Activated CD8-positive, alpha-beta memory T cell treated with anti-CD3 and anti-CD28 coated beads for 36 hours (primary cell): Measurements from ENCODE around the gene ISM1. TPM values are rescaled to one million over a fixed set of nuclear protein-coding genes. Genes with fewer than 3 reads are reported as not detected.

Experiments used
- CTCF ChIA-PET: fragments of 350-600 bp; sonication (Branson Sonifier 250); formaldehyde crosslinking; loops from one replicate; lab custom pipeline; 2021; ENCODE audit warnings: antibody characterized with exemption; lab: Charles Lee
- POLR2A ChIA-PET: fragments of 350-600 bp; sonication (Branson Sonifier 250); formaldehyde crosslinking; loops from one replicate; lab custom pipeline; 2021; ENCODE audit warnings: antibody characterized with exemption; lab: Charles Lee
- total RNA-seq, 2 experiments: library from RNA; stranded (reverse); gene quantifications; one replicate each; pipeline ENCODE4 v1.2.3, GENCODE V29; 2021

The ISM1 gene
- total RNA-seq, 2 experiments from 2014 or later, result 1.9 to 2.5 TPM

DNA sequence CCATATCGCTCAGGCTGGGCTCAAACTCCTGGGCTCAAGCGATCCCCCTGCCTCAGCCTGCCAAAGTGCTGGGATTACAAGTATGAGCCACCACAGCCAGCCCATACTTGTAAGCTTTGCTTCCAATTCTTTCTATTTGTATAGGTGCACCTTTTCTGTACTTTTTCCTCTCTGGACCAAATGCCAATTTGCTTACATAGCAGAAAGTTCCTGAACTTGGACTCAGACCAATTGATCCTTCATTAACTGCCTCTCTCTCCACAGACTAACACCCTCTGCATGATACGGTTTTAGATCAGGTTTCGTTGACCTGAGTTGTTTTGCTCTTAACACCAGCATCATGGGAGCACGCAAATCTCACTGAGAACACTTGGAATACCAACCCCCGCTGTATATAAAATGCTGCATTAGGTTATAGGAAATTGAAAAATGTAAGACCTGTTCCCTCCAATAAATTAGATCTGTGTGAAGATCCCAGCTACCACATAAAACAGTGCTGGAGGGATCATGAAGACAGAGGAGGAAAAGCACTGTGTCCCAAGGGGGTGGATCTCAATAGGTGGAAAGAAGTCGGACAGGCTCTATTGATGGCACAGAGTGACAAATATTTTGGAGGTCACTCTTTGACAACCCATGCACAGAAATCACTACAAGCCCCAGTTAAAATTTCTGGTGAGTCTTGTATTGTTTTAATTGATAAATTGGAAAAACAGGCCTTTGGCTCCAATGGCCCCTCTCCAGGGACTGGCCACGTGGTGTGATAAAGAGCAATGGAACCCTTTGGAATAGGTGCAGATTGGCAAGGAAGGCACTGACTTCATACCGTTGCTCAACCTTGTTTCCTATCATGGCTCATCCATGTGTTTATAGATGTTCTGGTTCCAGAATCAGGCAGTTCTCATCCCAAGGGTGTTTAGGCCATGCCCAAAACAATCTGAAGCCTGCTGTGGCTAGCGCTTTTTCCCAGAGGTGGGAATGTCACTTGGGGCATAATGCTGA, 51.2 kb downstream of the ISM1 start:
- POLR2A ChIA-PET, result no interaction called here
- CTCF ChIA-PET, result no interaction called here

DNA sequence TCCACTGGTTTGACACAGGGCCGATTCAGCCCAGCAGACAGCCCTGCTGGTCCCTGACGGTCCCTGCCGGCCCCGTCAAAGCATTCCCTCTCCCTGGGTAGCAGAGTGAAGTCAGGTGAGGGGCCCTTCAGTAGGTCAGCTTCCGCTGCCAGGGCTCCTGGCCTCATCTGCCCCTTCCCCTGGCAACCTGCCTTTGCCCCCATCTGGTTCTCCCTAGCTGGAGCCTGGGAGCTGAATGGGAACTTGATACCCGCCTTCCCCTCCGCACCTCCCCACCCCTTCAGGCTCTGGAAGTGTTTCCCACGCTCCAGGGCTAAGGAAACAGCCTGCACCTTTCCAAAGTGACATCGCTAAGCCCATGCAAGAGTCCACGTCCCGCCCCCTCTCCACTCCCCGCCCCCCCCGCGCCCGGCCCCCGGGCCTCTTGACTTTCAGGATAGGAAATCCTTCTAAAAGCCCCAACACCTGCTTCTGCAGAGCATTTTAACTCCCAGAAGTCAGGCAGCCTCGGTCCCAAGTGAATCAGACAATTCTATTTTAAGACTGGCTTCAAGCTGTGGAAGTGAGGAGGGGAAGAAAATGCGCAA, 53.3 kb downstream of the ISM1 start:
- POLR2A ChIA-PET, result no interaction called here
- CTCF ChIA-PET, result no interaction called here

DNA sequence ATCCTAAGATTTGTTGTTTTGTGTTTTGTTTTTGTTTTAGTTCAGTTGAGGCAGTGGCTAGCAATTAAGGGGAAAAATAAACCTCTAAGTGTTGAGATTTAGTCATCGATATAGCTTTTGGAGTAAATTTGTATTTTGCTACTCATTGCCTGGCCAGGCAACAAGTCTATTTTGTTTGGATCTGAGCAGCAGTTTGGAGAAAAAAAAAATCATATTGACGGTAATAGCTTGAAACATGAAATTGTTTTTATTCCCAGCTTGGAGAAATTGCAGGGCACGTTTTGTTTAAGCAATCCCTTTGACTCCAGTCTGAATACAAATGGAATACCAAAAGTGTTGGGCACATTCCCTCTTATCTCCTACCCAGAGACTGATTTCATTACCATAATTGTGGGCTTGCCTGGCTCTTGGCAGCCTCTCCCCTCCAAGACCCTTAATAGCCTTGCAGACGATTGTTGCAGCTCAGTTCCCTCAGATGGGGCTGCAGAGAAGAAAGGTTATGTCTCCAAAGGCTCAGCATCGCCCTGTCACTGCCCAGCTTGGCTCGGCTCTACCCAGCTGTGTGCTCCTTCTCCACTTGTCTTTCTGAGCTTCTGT, 56.0 kb downstream of the ISM1 start:
- ChIA-PET POLR2A (no interaction called here), CTCF (no interaction called here)

DNA sequence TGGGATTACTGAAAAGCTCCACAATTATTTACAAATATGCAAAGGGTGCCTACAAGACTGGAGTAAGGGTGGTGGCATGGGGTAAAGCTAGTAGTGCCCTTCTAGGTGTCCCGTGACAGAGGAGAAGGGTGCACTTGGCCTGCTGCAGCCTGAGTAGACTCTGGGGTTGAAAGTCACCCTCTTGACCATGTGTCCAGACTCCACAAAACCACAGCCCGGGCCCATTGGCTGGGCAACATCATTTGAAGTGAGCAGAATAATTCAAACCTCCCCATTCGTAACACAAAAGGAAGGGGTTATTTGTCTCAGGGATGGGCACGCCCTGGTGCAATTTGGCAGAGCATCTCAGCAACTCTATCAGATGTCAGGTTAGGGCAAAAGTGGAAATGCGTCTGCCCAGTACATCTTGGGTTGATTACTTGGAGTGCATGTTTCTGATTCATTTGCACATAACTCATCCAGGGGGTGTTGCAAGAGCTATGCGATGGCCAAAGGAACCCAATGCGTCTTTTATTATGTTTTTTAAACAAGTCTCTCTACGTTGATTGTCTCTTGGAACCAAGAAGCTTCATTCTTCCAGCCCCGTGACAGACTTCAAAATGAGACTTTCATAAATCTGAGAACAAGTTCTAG, 56.7 kb downstream of the ISM1 start:
- ChIA-PET CTCF (no interaction called here), POLR2A (no interaction called here)

DNA sequence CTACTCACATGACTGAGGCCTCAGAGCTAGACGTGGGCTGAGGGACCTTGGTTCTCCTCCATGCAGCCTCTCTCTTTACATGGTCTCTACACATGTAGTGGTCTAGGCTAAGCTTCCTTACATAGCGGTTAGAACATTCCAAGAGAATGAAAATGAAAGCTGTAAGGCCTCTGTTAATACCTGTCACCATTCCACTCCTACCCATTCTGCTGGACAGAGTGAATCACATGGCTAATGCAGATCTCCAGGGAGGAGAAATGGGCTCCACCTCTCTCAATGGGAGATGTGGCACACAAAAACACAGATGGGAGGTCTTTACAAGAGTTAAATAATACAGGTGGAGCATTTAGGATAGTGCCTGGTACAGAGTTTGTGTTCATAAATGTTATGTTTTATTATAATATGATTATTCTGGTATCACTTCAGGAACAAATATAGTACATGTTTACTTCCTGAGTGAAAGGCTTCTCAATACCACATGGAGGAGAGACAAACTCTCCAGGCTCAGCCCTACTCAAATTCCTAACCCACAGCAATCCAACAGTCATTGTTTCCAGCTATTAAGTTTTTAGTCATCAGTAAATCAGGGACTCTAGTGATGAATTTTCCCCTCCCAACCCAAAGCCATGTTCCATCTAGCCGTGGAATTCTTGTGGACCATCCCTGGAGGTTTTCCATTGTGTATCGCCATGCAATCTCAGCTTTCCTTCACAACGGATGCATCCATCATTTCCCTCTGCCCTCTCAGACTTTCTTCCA, 57.9 kb downstream of the ISM1 start:
- ChIA-PET CTCF (no interaction called here), POLR2A (no interaction called here)

DNA sequence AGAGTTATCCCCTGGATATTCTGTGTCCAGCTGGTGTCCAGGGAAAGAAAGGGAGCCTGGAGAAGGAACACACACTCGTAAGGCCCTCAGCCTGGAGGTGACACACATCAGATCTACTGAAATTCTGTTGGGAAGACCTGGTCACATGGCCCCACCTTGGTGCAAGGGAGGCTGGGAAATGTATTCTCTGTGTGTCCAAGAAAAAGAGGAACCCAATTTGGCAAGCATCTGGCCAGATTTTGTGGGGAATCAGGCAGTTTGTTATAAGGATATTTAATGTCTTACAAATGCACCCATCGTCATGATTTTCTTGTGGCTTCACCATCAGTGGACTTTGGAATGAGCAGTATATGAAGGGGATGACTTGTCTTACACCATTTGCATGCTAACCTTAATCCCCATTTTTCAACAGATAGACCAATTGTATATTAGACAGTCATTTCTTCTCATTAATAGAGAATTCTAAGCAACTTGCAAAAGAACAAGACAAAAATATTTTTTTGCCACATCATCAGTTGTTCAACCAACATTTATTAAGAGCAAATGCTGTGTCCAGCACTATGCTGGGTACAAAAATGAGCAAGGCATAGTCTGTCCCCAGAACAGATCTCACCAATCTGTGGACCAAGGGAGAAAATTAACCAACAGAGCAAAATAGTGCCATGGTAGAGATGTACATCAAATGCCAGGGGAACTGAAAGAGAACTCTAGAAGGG, 59.7 kb downstream of the ISM1 start:
- ChIA-PET CTCF (no interaction called here), POLR2A (no interaction called here)

DNA sequence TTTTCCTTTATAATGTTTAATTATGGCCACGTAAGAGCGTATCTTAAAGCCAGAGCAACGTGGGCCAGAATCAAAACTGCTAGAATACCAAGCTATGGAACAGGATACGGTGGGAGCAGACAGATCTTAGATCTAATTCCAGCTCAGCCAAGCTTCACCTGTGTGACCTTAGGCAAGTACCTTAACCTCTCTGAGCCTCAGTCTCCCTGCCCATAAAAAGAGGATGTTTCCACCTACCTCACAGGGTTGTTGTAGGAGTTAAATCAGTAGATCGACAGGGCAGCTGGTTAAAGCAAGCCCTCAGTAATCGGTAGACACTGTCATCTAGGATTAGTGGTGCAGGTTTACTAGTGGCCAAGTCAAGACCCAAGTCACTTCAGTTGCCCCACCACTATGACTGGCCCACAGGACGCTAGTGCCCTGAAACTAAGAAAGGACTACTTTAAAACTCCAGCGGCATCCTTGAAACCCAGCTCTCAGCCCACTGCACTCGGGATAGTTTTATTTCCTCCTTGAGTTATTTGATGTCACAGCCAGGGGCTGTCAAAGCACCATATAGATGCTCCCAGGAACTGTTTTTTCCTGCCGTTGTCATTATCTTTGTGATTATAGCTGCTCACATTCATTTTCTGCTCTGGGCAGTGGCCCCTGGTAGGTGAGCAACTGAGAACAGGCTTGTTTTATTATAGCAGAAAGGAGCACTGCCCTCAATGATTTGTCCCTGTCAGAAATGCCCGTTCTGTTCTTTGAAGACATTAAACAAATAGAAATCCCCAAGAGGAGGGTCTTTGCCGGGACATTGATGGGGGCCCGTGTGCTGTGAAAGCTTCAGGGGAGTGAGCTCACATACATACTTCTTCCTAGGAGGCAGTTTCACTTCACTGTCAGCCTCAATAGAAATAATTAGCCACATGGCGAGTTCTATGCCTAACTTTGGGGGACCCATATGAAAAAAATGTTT, 63.1 kb downstream of the ISM1 start:
- ChIA-PET POLR2A (no interaction called here), CTCF (no interaction called here)

DNA sequence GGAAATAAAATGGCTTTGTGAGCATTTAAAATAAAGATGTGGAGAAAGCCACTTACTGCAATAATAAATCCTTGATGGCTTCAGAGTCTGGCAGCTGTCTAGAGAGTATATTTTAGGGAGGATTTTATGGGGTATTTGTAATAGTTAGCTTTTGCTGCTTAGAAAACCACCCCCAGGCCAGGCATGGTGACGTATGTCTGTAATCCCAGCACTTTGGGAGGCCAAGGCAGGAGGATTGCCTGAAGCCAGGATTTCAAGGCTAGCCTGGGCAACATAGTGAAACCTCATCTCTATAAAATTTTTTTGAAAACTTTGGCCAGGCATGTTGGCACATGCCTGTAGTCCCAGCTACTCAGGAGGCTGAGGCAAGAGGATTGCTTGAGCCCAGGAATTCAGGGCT, 63.8 kb downstream of the ISM1 start:
- POLR2A ChIA-PET, result no interaction called here
- CTCF ChIA-PET, result no interaction called here

DNA sequence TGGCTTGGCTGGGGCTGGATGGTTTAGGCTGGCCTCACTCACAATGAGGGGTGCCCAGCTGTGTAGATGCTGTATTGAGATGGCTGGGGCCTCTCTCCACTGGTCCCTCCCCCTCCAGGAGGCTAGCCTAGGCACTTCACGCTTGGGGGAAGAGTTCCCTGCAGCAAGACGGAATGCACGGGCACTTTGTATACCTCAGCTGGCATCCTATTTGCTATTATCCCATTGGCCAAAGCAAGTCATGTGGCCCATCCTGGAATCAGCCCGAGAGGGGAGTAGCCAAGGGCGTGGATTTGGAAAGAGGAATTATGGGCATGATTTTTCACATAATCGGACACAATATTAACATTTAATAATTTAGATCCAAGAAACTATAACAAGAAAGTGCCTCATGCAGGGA, 64.3 kb downstream of the ISM1 start:
- ChIA-PET CTCF (no interaction called here), POLR2A (no interaction called here)

DNA sequence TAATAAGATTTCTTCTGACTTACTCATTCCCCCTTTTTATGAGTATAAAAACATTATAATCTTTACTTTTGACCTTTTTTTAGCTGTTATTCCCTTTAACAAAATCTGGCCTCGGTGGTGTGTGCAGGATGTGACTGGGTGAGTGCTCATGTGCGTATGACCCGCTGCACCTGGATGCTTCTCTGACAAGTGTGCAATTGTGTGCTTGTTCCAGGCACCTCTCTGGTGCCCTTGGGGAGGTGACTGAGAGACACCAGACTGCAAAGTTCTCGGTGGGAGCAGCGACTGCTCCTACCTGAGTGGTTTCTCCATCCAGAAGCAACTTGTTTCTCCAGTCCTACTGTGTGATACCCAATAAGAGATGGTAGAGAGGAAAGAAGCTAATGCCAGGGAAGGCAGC, 65.0 kb downstream of the ISM1 start:
- ChIA-PET CTCF (no interaction called here), POLR2A (no interaction called here)

DNA sequence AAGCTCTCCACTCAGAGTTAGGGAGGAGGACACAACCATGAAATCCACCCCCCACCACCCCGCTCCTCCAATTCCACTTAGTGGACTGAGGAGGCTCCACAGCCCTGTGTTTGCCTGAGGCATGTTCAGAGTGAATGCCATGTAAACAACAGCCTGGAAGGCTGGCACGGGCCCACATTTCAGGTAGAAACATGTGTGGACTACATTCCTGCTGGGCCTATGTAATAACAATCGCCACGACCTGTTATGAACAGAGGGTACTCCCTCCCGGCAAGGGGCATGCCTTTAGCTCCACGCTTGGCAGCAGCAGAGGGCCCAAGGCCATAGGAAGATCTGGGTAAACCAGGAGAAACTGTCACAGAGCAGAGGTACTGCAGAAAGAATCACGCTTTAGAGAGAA, 65.5 kb downstream of the ISM1 start:
- CTCF ChIA-PET, result no interaction called here

DNA sequence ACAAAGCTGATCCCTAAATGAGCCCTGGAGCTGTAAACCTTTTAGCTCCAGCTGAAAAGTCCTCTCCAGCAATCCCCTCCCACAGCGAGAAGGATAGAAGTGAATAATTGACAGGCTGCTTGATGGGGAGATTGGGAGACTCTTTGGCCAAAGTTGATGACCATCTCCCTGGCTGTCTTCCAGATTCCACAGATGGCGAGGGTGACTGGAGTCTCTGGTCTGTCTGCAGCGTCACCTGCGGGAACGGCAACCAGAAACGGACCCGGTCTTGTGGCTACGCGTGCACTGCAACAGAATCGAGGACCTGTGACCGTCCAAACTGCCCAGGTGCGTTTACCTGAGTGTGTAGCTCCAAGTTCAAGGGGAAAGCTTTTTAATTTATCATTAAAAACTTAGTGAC, 67.3 kb downstream of the ISM1 start:
- ChIA-PET POLR2A (no interaction called here), CTCF (no interaction called here)

More for the DNA sequence above, 65.5 kb downstream of the ISM1 start:
- POLR2A ChIA-PET, result no interaction called here

DNA sequence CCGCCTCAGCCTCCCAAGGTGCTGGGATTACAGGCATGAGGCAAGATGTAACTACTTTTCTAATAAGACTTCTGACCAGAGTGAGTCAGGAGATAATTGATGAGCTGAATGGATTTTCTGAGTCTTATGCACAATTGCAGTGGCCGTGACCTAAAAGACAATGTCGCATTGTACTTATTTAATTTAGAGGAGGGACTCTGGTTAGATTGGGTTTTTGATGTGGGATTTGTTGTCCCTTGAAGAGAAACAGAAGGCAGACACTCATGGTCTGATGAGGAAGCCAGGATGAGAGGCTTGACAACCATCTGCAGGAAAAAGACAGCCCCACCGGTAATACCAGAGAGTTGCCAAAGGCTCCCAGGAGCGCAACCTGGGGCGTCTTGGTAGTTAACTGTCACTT, 68.0 kb downstream of the ISM1 start:
- ChIA-PET CTCF (no interaction called here), POLR2A (no interaction called here)

DNA sequence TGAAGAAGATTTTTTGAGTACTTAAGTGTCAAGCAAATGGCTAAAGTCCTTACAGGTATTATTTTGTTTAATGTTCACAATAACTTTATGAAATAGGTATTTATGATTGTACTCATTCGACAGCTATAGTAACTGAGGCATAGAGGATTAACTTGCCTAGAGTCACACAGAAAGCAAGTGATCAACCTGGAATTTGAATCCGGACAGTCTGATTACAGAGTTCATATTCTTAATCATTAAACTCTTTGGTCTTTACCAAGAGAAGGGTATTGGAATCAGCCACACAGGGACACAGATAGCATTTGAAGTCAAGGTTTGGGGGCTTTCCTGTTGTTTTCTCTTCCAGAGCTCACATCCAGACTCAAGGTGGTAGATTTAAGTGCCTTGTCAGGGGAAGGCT, 69.7 kb downstream of the ISM1 start:
- CTCF ChIA-PET, result no interaction called here
- POLR2A ChIA-PET, result no interaction called here

DNA sequence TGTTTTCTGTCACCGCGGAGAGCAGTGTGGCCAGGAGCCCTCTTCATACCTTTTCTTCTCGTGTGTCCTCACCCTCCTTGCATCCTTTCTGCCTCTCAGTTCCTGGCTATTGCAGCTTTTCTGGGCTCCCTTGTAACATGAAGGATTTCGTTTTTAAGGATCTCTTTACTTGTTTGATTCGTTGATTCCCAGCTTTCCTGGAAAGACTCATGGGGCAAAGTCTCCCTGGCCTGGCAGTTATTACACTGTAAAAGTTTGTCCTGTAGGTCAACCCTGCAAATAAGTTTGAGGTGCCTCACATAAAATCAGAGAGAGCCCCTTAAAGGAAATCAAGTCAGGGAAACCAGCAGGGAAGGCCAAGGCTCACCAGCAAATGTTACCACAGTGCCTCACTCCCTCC, 70.1 kb downstream of the ISM1 start:
- POLR2A ChIA-PET, result no interaction called here
- CTCF ChIA-PET, result no interaction called here

DNA sequence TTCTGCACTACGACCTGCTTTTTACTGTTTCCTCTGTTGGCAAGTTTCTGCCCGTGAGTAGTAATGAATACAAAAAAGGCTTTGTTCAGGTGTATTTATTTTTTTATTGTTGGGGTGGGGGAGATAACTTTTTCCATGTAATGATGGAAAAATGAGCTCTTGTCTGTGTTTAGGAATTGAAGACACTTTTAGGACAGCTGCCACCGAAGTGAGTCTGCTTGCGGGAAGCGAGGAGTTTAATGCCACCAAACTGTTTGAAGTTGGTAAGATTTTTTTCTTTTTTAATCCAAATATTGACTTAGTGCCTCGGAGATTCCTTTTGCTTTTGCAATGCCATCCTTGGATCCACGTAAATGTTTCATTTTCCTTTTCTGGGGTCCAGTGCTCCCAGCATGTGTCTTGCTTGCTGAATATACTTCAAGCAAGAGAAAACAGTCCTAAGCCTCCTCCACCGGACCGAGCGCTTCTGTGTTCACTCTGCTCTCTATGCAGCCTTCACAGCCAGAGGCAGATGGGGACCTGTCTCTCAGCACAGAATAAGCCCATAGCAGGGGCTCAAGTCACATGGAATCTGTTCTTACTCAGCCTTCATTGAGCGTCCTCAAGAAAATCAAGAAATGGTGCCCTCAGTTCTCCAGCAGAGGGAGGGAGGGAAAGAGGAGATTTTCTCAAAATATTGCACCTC, 71.3 kb downstream of the ISM1 start:
- CTCF ChIA-PET, result no interaction called here
- POLR2A ChIA-PET, result no interaction called here

DNA sequence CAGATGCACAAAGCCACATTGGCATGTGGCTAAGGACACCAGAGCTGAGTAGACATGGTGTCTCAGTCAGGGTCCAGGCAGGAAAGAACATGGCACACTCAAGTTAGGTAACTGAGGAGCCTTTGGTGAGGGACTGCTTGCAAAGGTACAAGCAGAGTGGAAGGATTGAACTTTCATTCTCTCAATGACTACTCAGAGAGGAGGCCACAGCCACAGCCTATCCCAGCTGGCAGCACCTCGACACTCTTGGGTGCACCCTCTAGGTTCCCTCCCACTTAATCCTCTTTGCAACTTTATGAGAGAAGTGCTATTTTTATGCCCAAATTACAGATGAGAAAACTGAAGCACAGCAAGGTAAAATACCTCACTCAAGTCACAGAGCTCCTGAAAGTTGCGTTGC, 73.4 kb downstream of the ISM1 start:
- POLR2A ChIA-PET, result no interaction called here
- CTCF ChIA-PET, result no interaction called here
